ENCODE data around the gene DENND4C. TPM values are rescaled to one million over a fixed set of nuclear protein-coding genes. Genes with fewer than 3 reads are reported as not detected.

The DENND4C gene
- total RNA-seq, 1 experiment from 2014 or later: 26.6 TPM

GRCh38 chr9:19255112-19255511 lies 24.6 kb downstream of the DENND4C start:
- peaks cover 35% of the 10 kb centered on the region in 2 experiments for H3K4me1 Mint-ChIP-seq
- H3K27ac ChIP-seq (ENCODE audit: insufficient read length, low read depth, low read length): no peak overlapping the region

More at GRCh38 chr9:19255112-19255511, 24.6 kb downstream of the DENND4C start:
- Histone ChIP-seq H3K27me3 (ENCODE audit: insufficient read depth, low read length) (no peaks in the 10 kb centered on the region), H2BK15ac (ENCODE audit: low read depth, low read length) (no peak overlapping the region), H3K4me1 (ENCODE audit: insufficient read depth, low read length) (peaks cover 3% of the 10 kb centered on the region; the same call in 1 of the 2 replicates), H2AK5ac (ENCODE audit: insufficient read length, low read length) (no peak overlapping the region), H4K20me1 (ENCODE audit: control insufficient read depth, insufficient read depth, insufficient read length) (no peaks in the 10 kb centered on the region), H3K14ac (ENCODE audit: insufficient read depth, low read length) (no peak overlapping the region), H3K9me3 (ENCODE audit: control insufficient read depth, low read depth, low read length) (no peaks in the 10 kb centered on the region), H2BK20ac (ENCODE audit: low read depth, low read length, poor library complexity, severe bottlenecking) (no peak overlapping the region), H3K23ac (ENCODE audit: insufficient read length, low read depth, low read length) (no peak overlapping the region), H2BK5ac (ENCODE audit: insufficient read length, low read length) (no peak overlapping the region), H3K18ac (ENCODE audit: insufficient read length, low read depth, low read length) (no peak overlapping the region), H3K56ac (ENCODE audit: insufficient read length, low read depth, low read length) (no peak overlapping the region), H2AFZ (ENCODE audit: low read length) (no peak overlapping the region), H2BK12ac (ENCODE audit: insufficient read length, low read depth, low read length) (no peak overlapping the region), H3K79me1 (ENCODE audit: insufficient read depth, low read depth, low read length, poor library complexity, severe bottlenecking) (peaks cover 3% of the 10 kb centered on the region), H4K8ac (replicated peaks; ENCODE audit: insufficient read length, low read depth, low read length) (no peak overlapping the region), H3K79me2 (ENCODE audit: insufficient read depth, low read length) (peaks cover 2% of the 10 kb centered on the region; the same call in 1 of the 2 replicates), H3K4me2 (ENCODE audit: insufficient read depth, insufficient read length, low read length) (no peak overlapping the region), H3T11ph (ENCODE audit: low read length) (no peak overlapping the region), H4K5ac (ENCODE audit: insufficient read length, low read depth, low read length) (no peak overlapping the region), H3K4ac (ENCODE audit: low read depth, low read length) (no peak overlapping the region), H2BK120ac (ENCODE audit: low read depth, low read length, poor library complexity, severe bottlenecking) (no peak overlapping the region), H4K91ac (ENCODE audit: insufficient read length, low read depth, low read length) (no peak overlapping the region), H3K23me2 (ENCODE audit: insufficient read length, low read depth, low read length, poor library complexity, severe bottlenecking) (no peaks in the 10 kb centered on the region), H3K9ac (ENCODE audit: extremely low read depth, insufficient read length, low read length) (no peak overlapping the region)
- no peak for DNase-seq
- Mint-ChIP-seq H3K9me3 (peaks cover 0 to 2% of the 10 kb centered on the region in 2 experiments; a peak in 1 of 5 replicates), H3K27me3 (ENCODE audit: low read depth) (no peaks in the 10 kb centered on the region), H3K36me3 (ENCODE audit: insufficient read depth in 1 of 3, low read depth in 3 of 3) (peaks cover 0 to 8% (median 0%) of the 10 kb centered on the region in 3 experiments; a peak in 2 of 7 replicates), H3K4me3 (no peak overlapping the region), H3K27ac (no peak overlapping the region; a peak in 1 of 7 replicates)
- no CpG with 5 or more reads among the region's 2 CpGs for WGBS (ENCODE audit: extremely low coverage, insufficient read length, low lambda C conversion rate)
- TF ChIP-seq, protein P1, sequence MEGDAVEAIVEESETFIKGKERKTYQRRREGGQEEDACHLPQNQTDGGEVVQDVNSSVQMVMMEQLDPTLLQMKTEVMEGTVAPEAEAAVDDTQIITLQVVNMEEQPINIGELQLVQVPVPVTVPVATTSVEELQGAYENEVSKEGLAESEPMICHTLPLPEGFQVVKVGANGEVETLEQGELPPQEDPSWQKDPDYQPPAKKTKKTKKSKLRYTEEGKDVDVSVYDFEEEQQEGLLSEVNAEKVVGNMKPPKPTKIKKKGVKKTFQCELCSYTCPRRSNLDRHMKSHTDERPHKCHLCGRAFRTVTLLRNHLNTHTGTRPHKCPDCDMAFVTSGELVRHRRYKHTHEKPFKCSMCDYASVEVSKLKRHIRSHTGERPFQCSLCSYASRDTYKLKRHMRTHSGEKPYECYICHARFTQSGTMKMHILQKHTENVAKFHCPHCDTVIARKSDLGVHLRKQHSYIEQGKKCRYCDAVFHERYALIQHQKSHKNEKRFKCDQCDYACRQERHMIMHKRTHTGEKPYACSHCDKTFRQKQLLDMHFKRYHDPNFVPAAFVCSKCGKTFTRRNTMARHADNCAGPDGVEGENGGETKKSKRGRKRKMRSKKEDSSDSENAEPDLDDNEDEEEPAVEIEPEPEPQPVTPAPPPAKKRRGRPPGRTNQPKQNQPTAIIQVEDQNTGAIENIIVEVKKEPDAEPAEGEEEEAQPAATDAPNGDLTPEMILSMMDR (conservative IDR thresholded peaks at IDR 0.05): no peak

All from H9 (cell line).